Measurements from ENCODE around the gene CDH5. TPM values are rescaled to one million over a fixed set of nuclear protein-coding genes. Genes with fewer than 3 reads are reported as not detected.

The CDH5 gene
- total and polyA plus RNA-seq, 2 of the 8 experiments (the other 6 are each of a cell fraction or from before 2014, with no cell fraction given) = 0.32 TPM

DNA sequence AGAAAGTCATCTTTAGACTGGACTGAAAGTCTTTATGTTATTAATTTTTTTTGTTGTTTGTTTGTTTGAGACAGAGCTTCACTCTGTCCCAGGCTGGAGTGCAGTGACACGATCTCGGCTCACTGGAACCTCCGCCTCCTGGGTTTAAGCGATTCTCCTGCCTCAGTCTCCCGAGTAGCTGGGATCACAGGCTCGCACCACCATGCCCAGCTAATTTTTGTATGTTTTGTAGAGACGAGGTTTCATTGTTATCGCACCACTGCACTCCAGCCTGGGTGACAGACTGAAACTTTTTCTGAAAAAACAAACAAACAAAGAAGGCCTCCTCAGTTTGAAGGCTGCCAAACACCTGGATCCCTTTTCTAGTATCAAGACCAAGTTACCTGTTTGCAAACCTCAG is 65.3 kb downstream of the CDH5 start (continued):
- no peak for TF ChIP-seq CHD7 (IDR thresholded peaks at IDR 0.05; ENCODE audit: insufficient replicate concordance, low read length)
- no peak for TF ChIP-seq USF2 (IDR thresholded peaks at IDR 0.05; ENCODE audit: low read length)
- TF ChIP-seq E2F6 (IDR thresholded peaks at IDR 0.05) = no peak
- no peak for TF ChIP-seq HDAC2 (IDR thresholded peaks at IDR 0.05; ENCODE audit: borderline replicate concordance in 1 of 2, low read depth in 2 of 2, low read length in 2 of 2)
- no peak for TF ChIP-seq CHD2 (IDR thresholded peaks at IDR 0.05; ENCODE audit: low read length)
- no peak for TF ChIP-seq TBP (IDR thresholded peaks at IDR 0.05; ENCODE audit: low read depth, low read length)
- TF ChIP-seq RAD21 (IDR thresholded peaks at IDR 0.05 in 1 of 2, conservative IDR thresholded peaks at IDR 0.05 in 1 of 2; ENCODE audit: low read depth in 2 of 2, low read length in 2 of 2) = no peak
- no peak for TF ChIP-seq SP2 (IDR thresholded peaks at IDR 0.05; ENCODE audit: low read length)
- TF ChIP-seq BCL11A (IDR thresholded peaks at IDR 0.05; ENCODE audit: low read depth in 2 of 2, low read length in 2 of 2) = no peak
- TF ChIP-seq CHD1 (IDR thresholded peaks at IDR 0.05; ENCODE audit: low read depth, low read length) = no peak
